ENCODE results near the gene ZNF564.

The ZNF564 gene

GRCh38 chr19:12543855-12544254 lies 7.4 kb downstream of the ZNF564 start:
- H3K27ac ChIP-seq (replicated peaks): no peak overlapping the region
- peak in 1 of 2 experiments; percentile 42 for DNase-seq (ENCODE audit: low read depth in 1 of 2, low spot score in 1 of 2)
- H3K4me3 ChIP-seq (replicated peaks; ENCODE audit: insufficient read depth, low read length): no peak overlapping the region

GRCh38 chr19:12527034-12527836 lies 24.0 kb downstream of the ZNF564 start:
- Histone ChIP-seq H3K27me3 (ENCODE audit: insufficient read depth, poor library complexity, severe bottlenecking) (no peaks in the 10 kb centered on the region), H3K27ac (replicated peaks) (no peak overlapping the region), H3K4me3 (replicated peaks; ENCODE audit: insufficient read depth, low read length) (no peak overlapping the region)
- TF ChIP-seq REST (IDR thresholded peaks at IDR 0.05; ENCODE audit: insufficient replicate concordance, low read depth): no peak
- TF ChIP-seq GABPA (IDR thresholded peaks at IDR 0.05; ENCODE audit: low read depth): no peak
- TF ChIP-seq SPI1 (IDR thresholded peaks at IDR 0.05; ENCODE audit: borderline replicate concordance, low read depth): no peak
- TF ChIP-seq POLR2AphosphoS5 (IDR thresholded peaks at IDR 0.05; ENCODE audit: low read depth): peak; percentile 42; the same call in 1 of the 2 replicates
- DNase-seq (ENCODE audit: low read depth in 1 of 2, low spot score in 1 of 2): no peak

More at GRCh38 chr19:12543855-12544254, 7.4 kb downstream of the ZNF564 start:
- TF ChIP-seq SPI1 (IDR thresholded peaks at IDR 0.05; ENCODE audit: borderline replicate concordance, low read depth) (no peak), CTCF (IDR thresholded peaks at IDR 0.05; ENCODE audit: insufficient read depth, low read length) (no peak), GABPA (IDR thresholded peaks at IDR 0.05; ENCODE audit: low read depth) (no peak), POLR2AphosphoS5 (IDR thresholded peaks at IDR 0.05; ENCODE audit: low read depth) (no peak), REST (IDR thresholded peaks at IDR 0.05; ENCODE audit: insufficient replicate concordance, low read depth) (no peak)
- no peaks in the 10 kb centered on the region for H3K27me3 ChIP-seq (ENCODE audit: insufficient read depth, poor library complexity, severe bottlenecking)

GRCh38 chr19:12526542-12526941 lies 24.7 kb downstream of the ZNF564 start:
- no peak for TF ChIP-seq REST (IDR thresholded peaks at IDR 0.05; ENCODE audit: insufficient replicate concordance, low read depth)
- H3K27ac ChIP-seq (replicated peaks): no peak overlapping the region
- no peak overlapping the region for H3K4me3 ChIP-seq (replicated peaks; ENCODE audit: insufficient read depth, low read length)
- DNase-seq (ENCODE audit: low read depth in 1 of 2, low spot score in 1 of 2): no peak
- H3K27me3 ChIP-seq (ENCODE audit: insufficient read depth, poor library complexity, severe bottlenecking): no peaks in the 10 kb centered on the region

GRCh38 chr19:12521996-12522395 lies 29.3 kb downstream of the ZNF564 start:
- TF ChIP-seq POLR2AphosphoS5 (IDR thresholded peaks at IDR 0.05; ENCODE audit: low read depth) (no peak), GABPA (IDR thresholded peaks at IDR 0.05; ENCODE audit: low read depth) (no peak), REST (IDR thresholded peaks at IDR 0.05; ENCODE audit: insufficient replicate concordance, low read depth) (no peak), CTCF (IDR thresholded peaks at IDR 0.05; ENCODE audit: insufficient read depth, low read length) (no peak), SPI1 (IDR thresholded peaks at IDR 0.05; ENCODE audit: borderline replicate concordance, low read depth) (no peak)
- H3K27me3 ChIP-seq (ENCODE audit: insufficient read depth, poor library complexity, severe bottlenecking): no peaks in the 10 kb centered on the region
- H3K4me3 ChIP-seq (replicated peaks; ENCODE audit: insufficient read depth, low read length): no peak overlapping the region
- DNase-seq (ENCODE audit: low read depth in 1 of 2, low spot score in 1 of 2): peak in 1 of 2 experiments; percentile 3
- no peak overlapping the region for H3K27ac ChIP-seq (replicated peaks)
